ENCODE results near the gene SLC29A3. TPM values are rescaled to one million over a fixed set of nuclear protein-coding genes. Genes with fewer than 3 reads are reported as not detected.

The SLC29A3 gene
- total RNA-seq, 1 donor from 2014 or later: 3.4 TPM

GRCh38 chr10:71392791-71393781, 74.0 kb downstream of the SLC29A3 start:
- no peak for DNase-seq (ENCODE audit: low read depth)

GRCh38 chr10:71393841-71394475, 74.9 kb downstream of the SLC29A3 start:
- no peak for DNase-seq (ENCODE audit: low read depth)

DNA sequence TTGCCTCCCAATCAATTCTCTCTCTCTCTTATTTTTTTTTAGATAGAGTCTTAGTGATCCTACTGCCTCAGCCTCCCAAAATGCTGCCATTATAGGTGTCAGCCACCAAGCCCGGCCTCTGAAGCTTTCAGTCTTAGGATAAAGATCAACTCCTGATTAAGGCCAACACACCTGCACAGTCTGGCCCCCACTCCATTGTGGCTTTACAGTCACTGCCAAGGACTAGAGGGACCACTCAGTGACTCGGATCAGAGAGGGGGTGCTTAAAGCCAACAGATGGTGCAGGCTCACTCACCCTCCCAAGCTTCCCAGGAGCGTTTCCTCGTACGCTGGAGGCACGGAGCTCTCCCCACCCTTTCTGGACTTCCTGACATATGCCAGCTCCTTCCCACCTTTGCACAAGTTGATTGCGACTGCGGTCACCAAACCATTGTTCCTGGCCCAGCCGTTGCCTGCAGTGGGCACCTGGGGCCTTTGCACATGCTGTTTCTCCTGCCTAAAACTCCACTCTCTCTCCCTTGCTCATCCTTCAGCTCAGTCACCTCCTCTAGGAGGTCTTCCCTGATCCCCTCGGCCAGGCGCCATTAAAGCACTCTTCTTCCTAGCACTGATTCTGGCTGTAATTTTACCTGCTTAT, 76.0 kb downstream of the SLC29A3 start:
- DNase-seq (ENCODE audit: low read depth): no peak

DNA sequence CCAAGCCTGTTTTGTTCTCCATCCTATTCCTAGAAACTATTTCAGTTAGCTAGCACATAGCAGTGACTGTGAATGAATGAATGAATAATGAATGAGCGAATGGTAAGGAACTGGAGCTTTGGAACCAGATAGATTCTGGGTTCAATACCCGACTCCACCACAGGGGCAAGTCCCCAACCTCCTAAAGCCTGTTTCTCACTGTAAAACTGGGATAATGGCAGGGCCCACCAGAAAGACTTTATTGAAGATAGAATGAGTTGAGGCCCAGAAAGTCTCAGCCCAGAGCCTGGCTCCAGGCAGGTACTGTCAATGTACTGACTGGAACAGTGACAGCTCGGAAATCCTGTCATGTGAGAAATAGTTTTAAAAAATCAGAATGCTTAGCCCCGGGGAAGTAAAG, 76.6 kb downstream of the SLC29A3 start:
- no peak for DNase-seq (ENCODE audit: low read depth)

DNA sequence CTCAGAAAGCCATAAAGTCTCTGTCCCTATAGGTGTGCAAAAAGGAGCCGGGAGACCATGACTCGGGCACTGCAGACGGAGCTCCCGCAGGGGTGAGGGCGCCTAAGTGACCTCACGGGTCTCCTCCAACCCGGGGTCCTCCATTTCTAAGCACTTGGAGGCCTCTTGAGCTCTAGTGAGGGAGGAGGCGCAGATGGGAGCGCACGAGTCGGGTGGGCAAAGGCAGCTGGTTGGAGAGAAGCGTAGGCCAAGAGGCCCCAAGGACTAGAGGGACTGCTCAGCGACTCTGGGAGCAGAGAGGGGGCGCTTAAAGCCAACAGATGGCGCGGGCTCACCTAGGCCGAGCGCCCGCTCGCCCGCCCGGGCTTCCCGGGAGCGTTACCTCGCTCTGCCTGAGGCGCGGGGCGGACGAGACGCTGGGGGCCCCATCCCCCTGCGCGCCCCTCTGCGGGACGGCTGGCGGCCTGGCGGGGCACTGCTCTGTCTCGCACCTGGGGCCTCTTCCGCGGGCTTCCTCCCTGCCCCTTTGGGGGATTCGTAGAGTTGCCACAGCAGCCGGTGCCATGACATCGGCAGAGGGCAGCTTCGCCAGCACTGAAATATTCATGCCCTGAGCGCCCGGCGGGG, 77.1 kb downstream of the SLC29A3 start:
- DNase-seq (ENCODE audit: low read depth): no peak

GRCh38 chr10:71396711-71397295, 77.7 kb downstream of the SLC29A3 start, which contains the start of gene CDH23:
CDH23 (plus strand) TSS chr10:71396920; CDS start chr10:71439832, 42,912 bp downstream.
- DNase-seq (ENCODE audit: low read depth): no peak

- no peak for DNase-seq (ENCODE audit: low read depth)
These were observed 78.5 kb downstream of the SLC29A3 start for GRCh38 chr10:71397296-71398212.

- DNase-seq (ENCODE audit: low read depth): no peak
These were observed 79.9 kb downstream of the SLC29A3 start for GRCh38 chr10:71398976-71399375.

DNA sequence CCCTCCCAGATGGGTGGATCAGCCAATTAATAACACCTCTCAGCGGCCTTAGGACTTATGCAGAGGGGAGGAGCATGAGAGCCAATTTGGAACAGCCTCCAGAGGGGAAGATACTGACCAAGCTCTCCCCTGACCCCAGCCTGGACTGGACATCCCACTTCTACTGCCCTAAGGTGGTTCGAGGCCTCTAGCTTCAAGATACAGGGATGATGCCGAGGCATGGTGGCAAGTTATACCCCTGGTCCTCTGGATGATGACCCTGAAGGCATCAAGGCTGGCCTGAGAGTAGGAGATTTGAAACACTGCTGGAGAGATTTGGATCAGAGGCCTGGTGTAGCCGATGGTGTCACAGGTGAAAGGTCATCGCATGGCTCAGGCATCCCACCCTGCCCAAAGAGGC, 80.9 kb downstream of the SLC29A3 start:
- DNase-seq (ENCODE audit: low read depth): no peak

DNA sequence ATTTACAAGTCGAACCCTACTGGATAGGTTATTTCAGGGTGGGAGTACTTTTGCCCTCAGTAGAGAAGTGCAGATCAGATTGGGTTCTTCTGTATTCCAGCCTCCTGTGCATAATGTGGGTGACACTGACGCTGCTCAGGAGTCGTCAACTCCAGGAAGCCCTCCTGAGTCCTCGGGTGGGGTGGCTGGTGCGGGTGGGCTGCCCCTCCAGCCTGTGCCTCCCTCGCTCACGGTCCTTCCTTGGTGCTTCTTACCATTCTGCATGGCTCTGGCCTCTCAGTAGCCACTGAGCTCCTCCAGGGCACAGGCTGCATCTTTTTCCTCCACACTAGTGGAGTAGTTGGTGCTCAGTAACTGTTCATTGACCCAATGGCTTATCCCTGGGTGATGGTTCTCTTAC, 82.0 kb downstream of the SLC29A3 start:
- DNase-seq (ENCODE audit: low read depth): no peak

DNA sequence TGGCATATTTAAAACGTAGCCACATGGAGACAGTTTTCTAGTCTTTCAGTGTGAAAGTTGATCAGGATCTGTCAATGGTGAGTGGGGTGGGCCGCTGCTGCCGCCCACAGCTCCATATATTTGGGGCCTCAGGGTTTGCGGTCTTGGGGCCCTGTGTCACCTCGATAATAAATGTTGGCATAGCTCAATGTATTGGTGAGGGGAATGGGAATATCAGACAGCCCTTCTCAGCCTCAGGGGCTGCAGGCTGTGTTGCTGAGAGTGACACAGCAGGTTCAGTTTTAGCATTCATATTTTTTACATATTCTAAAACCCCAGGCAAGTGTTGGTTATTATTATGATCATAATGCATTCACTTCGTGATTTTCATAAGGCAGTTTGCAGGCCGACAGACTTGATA, 82.9 kb downstream of the SLC29A3 start:
- DNase-seq (ENCODE audit: low read depth): no peak

DNA sequence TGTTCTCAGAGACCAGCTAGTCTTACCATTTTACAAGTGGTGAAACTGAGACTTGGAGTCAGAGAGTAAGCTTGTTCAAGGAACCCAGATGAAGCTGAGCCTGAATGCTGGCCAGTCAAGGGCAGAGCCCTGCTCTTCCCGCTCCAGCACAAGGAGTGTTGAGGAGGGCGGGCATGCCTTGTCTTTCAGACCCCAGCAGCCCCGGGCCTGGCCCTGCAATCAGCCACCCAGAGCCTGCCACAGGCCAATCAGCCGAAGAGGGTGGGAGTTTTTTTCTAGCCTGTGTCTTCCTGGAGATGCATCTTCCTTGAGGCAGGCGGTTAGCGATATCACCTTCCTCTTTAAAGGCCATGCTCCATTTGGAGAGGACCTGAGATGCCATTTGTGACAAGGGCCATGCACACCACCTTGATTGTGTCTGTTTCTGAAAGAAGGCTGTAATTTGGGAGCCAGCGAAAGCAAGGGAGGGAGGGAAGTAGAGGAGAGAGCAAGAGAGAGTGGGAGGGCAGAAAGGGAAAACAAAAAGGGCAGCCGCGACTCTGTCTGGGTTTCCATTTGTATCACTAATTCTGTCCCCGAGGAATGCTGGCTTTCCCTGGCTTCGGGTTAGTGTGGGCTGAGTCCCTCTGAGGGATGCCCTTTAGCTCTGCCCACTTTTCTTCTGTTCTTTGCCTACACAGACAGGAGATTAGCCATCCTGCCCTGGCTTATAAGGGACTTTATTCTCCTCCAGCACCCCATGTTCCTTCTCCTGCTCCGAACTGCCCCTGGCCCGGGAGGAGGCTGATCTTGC, 85.6 kb downstream of the SLC29A3 start:
- DNase-seq (ENCODE audit: low read depth): no peak

DNA sequence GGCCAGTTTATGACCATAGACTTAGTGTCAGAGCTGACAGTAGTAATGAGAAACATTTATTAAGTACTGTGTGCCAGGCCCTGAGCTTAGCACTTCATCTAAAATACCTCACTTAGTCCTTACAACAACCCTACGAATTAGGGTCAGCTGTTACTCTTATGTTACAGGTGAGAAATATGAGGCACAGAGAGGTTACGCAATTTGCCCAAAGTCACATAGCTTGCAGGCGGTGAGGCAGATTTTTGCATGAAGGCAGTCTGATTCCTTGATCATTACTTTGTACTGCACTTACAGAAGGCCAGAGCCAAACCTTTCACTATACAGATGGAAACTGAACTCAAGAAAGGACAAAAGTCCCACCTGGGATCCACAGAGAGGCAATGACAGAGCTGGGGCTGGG, 87.8 kb downstream of the SLC29A3 start:
- no peak for DNase-seq (ENCODE audit: low read depth)

DNA sequence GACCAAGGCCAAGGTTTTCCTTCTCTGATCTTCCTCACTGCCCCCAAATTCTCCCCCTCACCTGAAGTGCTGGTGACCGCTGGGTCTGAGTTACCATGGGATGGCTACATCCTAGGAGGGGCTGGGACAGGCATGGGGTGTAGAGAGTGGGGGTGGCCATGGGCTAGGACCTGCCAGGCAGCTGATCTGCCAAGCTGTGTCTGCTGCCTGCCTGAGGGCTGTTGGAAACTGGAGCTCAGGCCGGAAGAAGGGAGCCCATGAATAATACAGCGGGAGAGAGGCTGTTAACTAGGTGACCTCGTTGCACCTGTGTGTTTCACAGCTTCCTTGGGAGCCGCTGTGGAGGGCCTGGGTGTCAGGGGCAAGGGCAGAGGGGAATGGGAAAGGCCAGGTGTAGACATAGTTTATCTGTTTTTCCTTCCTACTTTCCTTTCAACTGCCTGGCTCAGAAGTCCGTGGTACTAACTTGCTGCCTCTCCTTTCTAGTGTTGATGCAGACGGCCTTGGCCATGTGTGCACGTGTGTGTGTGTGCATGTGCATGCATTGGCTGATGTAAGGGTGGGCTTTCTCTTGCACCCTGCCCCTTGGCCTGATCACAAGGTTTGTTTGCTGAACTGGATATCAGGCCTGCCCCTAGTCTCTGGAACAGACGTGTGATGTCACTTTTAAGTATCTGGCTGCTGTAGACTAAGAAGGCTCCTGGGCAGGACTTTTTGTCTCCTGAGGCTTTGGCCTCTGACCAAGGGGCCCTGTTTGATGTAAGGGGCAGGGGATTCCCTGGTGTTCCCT, 89.6 kb downstream of the SLC29A3 start:
- no peak for DNase-seq (ENCODE audit: low read depth)

GRCh38 chr10:71409516-71410104, 90.6 kb downstream of the SLC29A3 start:
- DNase-seq (ENCODE audit: low read depth): no peak

Measured in renal cortical epithelial cell (primary cell).